Esophagus squamous epithelium (tissue), 4 donors: Measurements from ENCODE around the gene ACOT8.

Experiments
- CTCF ChIP-seq, 6 experiments: fragments of 450-650 bp in 4 of 6; fragments of 200-600 bp in 2 of 6; sonication (generic) in 2 of 6; IDR thresholded peaks; one replicate each; pipeline ENCODE4 v1.5.1; 2016 to 2019; ENCODE audit warnings: antibody characterized with exemption in 6 of 6, mild to moderate bottlenecking in 4 of 6, moderate library complexity in 4 of 6
- POLR2A ChIP-seq, 4 donors: fragments of 450-650 bp; IDR thresholded peaks; one replicate each; pipeline ENCODE4 v1.6.1; 2017; ENCODE audit warnings: antibody characterized with exemption in 4 of 4, mild to moderate bottlenecking in 4 of 4, moderate library complexity in 3 of 4

GRCh38 chr20:45866454-45866853 lies 9.3 kb upstream of the ACOT8 start:
- TF ChIP-seq POLR2A (IDR thresholded peaks at IDR 0.05) (no peak), CTCF (IDR thresholded peaks at IDR 0.05) (no peak)
